Hematopoietic multipotent progenitor cell treated with erythropoietin and hydrocortisone succinate and interleukin-3 and kit ligand, for 6 days (in vitro differentiated cells): Measurements from ENCODE around the gene SLC35D1.
A peak's percentile ranks its signal among the peaks of the same experiment; 100 is the strongest.
"Not testable (repeated sequence)": the region's sequence is repeated elsewhere in the genome, so short reads cannot be mapped to it uniquely, and the experiment has no call there.

Source experiments
- DNase-seq: peaks from one replicate; pipeline ENCODE4 v3.0.0-alpha.2; 2015

Gene SLC35D1

GRCh38 chr1:66982561-66983260 is 71.2 kb downstream of the SLC35D1 start:
- no peak for DNase-seq

GRCh38 chr1:66981679-66982078 is 72.3 kb downstream of the SLC35D1 start:
- DNase-seq = peak; percentile 79

DNA sequence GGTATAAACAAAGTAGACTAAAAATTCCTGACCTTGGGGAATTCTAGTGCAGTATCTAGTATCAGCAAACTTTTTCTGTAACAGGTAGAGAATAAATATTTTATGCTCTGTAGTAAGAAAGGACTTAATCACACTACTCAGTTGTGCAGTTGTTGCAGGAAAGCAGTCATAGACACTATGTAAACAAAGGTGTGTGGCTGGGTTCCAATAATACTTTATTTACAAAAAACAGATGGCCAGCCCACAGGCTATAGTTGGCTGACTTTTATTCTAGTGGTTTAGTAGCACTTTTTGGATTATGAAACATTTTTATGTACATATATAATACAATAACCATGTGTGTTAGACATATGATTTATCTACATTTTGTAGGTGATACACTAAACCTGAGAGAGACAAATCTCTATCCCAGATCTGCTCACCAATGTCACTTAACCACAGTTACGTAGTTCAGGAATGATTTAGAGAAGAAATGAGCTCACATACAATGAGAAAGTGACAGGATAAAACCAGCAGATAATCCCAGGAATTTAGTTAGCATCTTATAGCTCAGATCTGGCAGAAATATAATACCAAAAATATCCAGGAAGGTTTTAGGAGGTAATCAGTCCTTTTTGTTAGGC is 73.1 kb downstream of the SLC35D1 start:
- DNase-seq = no peak

DNA sequence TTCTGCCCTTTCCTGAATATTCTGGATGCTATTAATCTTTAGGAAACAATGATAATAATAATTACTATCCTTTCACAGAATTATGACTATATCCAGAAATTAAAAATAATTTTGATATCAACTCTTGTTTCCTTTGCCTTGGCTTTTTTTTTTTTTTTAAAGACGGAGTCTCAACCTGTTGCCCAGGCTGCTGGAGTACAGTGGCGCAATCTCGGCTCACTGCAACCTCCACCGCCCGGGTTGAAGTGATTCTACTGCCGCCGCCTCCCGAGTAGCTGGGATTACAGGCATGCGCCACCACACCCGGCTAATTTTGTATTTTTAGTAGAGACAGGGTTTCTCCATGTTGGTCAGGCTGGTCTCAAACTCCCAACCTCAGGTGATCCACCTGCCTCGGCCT is 74.3 kb downstream of the SLC35D1 start:
- DNase-seq = not testable (repeated sequence)

- no peak for DNase-seq
Observed at GRCh38 chr1:66978201-66978600, 75.7 kb downstream of the SLC35D1 start.

GRCh38 chr1:66968574-66968973 is 85.4 kb downstream of the SLC35D1 start:
- no peak for DNase-seq

GRCh38 chr1:66966188-66966873 is 87.6 kb downstream of the SLC35D1 start:
- DNase-seq = not testable (repeated sequence)

DNA sequence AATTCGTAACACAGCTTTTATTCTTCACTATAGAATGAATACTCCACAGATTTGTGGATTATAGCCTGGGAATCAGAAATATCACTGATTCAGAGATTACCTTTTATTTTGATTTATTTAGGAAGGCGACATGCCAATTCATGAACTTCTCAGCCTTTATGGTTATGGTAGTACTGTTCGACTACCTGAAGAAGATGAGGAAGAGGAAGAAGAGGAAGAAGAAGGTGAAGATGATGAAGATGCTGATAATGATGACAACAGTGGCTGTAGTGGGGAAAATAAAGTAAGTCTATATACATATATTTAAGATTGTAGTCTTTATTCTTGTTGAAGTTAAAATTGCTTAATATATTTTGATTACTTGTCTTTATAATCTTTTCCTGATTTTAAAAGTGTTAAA is 96.0 kb downstream of the SLC35D1 start:
- DNase-seq = no peak

DNA sequence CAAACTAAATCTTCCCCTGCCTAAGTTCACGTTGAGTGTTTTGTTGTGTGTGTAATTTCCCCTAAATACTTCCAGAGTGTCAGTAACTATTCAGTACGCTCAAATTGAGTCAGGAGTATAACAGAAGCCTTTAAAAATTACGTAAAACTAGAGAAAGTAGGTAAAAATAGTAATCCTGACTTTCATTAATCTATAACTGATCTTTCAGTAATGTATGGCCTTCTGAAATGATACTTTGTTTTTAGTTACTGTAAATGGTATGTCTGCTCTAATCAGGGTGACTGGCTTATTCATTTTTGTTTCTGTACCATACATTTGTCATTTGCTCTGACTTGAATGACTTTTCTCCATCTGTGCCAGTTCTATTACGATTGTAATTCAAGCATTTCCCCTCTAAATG is 99.7 kb downstream of the SLC35D1 start:
- DNase-seq = no peak

DNA sequence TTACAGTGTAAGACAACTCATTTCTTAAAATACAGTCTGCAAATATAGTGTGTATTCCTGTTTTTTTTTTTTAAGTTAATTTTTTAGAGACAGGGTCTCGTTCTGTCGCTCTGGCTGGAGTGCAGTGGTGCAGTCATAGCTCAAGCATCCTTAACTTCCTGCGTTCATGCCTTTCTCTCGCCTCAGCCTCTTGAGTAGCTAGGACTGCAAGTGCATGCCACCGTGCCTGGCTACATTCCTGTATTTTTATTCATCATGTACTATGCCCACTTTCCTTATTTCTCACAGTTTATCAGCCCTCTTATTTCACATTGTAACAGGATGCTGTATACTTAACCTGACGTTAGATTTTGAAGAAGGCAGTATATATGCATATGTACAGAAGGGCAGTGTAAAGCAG is 102.4 kb downstream of the SLC35D1 start:
- DNase-seq = no peak
